A549 (cell line): Measurements from ENCODE around the gene SYCP2. TPM values are rescaled to one million over a fixed set of nuclear protein-coding genes. Genes with fewer than 3 reads are reported as not detected.

ENCODE experiments used
- ATAC-seq, 2 experiments: fragments of 200-7000 bp in 1 of 2; fragments of >200 bp in 1 of 2; cut with Nextera tagmentation in 1 of 2; cut with Tn5 transposase in 1 of 2; 3 replicates each; pipeline versions ENCODE4 v1.8.0 to v1.9.1; 2018 to 2020; ENCODE audit warnings: mild to moderate bottlenecking in 1 of 2, moderate library complexity in 1 of 2
- CTCF ChIA-PET: fragments of 300-600 bp; sonication (Branson Sonifier 250); formaldehyde crosslinking; extraction: SDS; loops from one replicate; lab custom pipeline; 2021; ENCODE audit warnings: antibody characterized with exemption, inconsistent platforms; lab: Yijun Ruan, JAX
- POLR2A ChIA-PET: fragments of 350-600 bp; formaldehyde crosslinking; extraction: SDS; loops from one replicate; lab custom pipeline; 2021; ENCODE audit warnings: antibody characterized with exemption, inconsistent platforms; lab: Yijun Ruan, JAX
- DNase-seq, 2 experiments: peaks; one replicate each; pipeline versions ENCODE4 v3.0.0 to v3.0.0-alpha.2; 2011 to 2016; ENCODE audit warnings: low read depth in 1 of 2, low spot score in 1 of 2
- FAIRE-seq: peaks from 2 replicates; lab custom pipeline; 2011; peaks lifted over from hg19 to GRCh38; lab: Jason Lieb, UNC
- H3K27ac ChIP-seq, 2 experiments: fragments of >200 bp; sonication (Bioruptor Twin); formaldehyde crosslinking; 3 replicates each; pipeline ENCODE4 v1.5.1; 2016 to 2017
- H3K4me1 ChIP-seq: fragments of >200 bp; sonication (Bioruptor Twin); formaldehyde crosslinking; 3 replicates; pipeline ENCODE4 v1.6.1; 2016
- H3K4me2 ChIP-seq: fragments of >200 bp; sonication (Bioruptor Twin); formaldehyde crosslinking; 3 replicates; pipeline ENCODE4 v1.6.1; 2016
- H3K4me3 ChIP-seq: fragments of >200 bp; sonication (Bioruptor Twin); formaldehyde crosslinking; 3 replicates; pipeline ENCODE4 v1.5.1; 2016
- H3K9me3 ChIP-seq: fragments of >200 bp; sonication (Bioruptor Twin); formaldehyde crosslinking; 3 replicates; pipeline ENCODE4 v1.6.1; 2016
- BCL3 ChIP-seq: fragments of >200 bp; sonication (Bioruptor Twin); formaldehyde crosslinking; IDR thresholded peaks from 3 replicates; pipeline ENCODE4 v1.6.1; 2016
- BHLHE40 ChIP-seq: IDR thresholded peaks from 2 replicates; pipeline ENCODE4 v1.6.1; 2012; ENCODE audit warnings: low read depth, low read length, inconsistent platforms
- CBX2 ChIP-seq: fragments of 200-600 bp; sonication (generic); IDR thresholded peaks from 2 replicates; pipeline ENCODE4 v1.6.1; 2016; ENCODE audit warnings: low read depth, mild to moderate bottlenecking, borderline replicate concordance
- CEBPB ChIP-seq, 2 experiments: fragments of >200 bp in 1 of 2; sonication (Bioruptor Twin) in 1 of 2; formaldehyde crosslinking in 1 of 2; IDR thresholded peaks; 2 replicates each; pipeline ENCODE4 v1.6.1; 2012 to 2016
- CHD4 ChIP-seq: fragments of 200-600 bp; sonication (generic); IDR thresholded peaks from 2 replicates; pipeline ENCODE4 v1.6.1; 2016; ENCODE audit warnings: antibody characterized with exemption, mild to moderate bottlenecking, borderline replicate concordance
- E2F6 ChIP-seq: IDR thresholded peaks from 2 replicates; pipeline ENCODE4 v1.6.1; 2012; ENCODE audit warnings: low read depth, borderline replicate concordance
- FOSB ChIP-seq: fragments of 250-450 bp; sonication (Bioruptor Pico); IDR thresholded peaks from 2 replicates; pipeline ENCODE4 v1.5.0; 2020; ENCODE audit warnings: mild to moderate bottlenecking, moderate library complexity
- HDAC2 ChIP-seq: fragments of 200-600 bp; sonication (generic); IDR thresholded peaks from 2 replicates; pipeline ENCODE4 v1.6.1; 2016
- HOXA7 ChIP-seq: fragments of 250-450 bp; sonication (Bioruptor Pico); IDR thresholded peaks from 2 replicates; pipeline ENCODE4 v1.5.0; 2020; ENCODE audit warnings: mild to moderate bottlenecking, moderate library complexity
- HOXB5 ChIP-seq: fragments of 250-450 bp; sonication (Bioruptor Pico); IDR thresholded peaks from 2 replicates; pipeline ENCODE4 v1.5.0; 2020; ENCODE audit warnings: mild to moderate bottlenecking, moderate library complexity
- JUN ChIP-seq, 2 experiments: fragments of >200 bp; sonication (Bioruptor Twin); formaldehyde crosslinking; IDR thresholded peaks; 2 replicates in 1 of 2; 3 replicates in 1 of 2; pipeline ENCODE4 v1.6.1; 2016 to 2017
- JUNB ChIP-seq: fragments of >200 bp; sonication (Bioruptor Twin); formaldehyde crosslinking; IDR thresholded peaks from 2 replicates; pipeline ENCODE4 v1.6.1; 2016
- MAFK ChIP-seq: fragments of 450-650 bp; IDR thresholded peaks from 2 replicates; pipeline ENCODE4 v1.6.1; 2014; ENCODE audit not compliant: partially characterized antibody
- NFE2L2 ChIP-seq: fragments of 150-350 bp; conservative IDR thresholded peaks from 2 replicates; pipeline ENCODE4 v1.6.1; 2014; ENCODE audit warnings: low read length
- NPAS2 ChIP-seq: fragments of 250-450 bp; sonication (Bioruptor Pico); IDR thresholded peaks from 2 replicates; pipeline ENCODE4 v1.8.0; 2022; ENCODE audit warnings: mild to moderate bottlenecking, moderate library complexity, borderline replicate concordance
- PBX3 ChIP-seq: IDR thresholded peaks from 2 replicates; pipeline ENCODE4 v1.6.1; 2012
- PHF8 ChIP-seq: fragments of 200-600 bp; sonication (generic); IDR thresholded peaks from 2 replicates; pipeline ENCODE4 v1.6.1; 2016; ENCODE audit warnings: low read depth, mild to moderate bottlenecking, antibody characterized with exemption, moderate library complexity, borderline replicate concordance
- POLR2A ChIP-seq: IDR thresholded peaks from 2 replicates; pipeline ENCODE4 v1.6.1; 2012; ENCODE audit warnings: mild to moderate bottlenecking, low read length
- RAD21 ChIP-seq, 2 experiments: fragments of >200 bp in 1 of 2; sonication (Bioruptor Twin) in 1 of 2; formaldehyde crosslinking in 1 of 2; IDR thresholded peaks in 1 of 2; conservative IDR thresholded peaks in 1 of 2; 2 replicates in 1 of 2; 3 replicates in 1 of 2; pipeline ENCODE4 v1.6.1; 2012 to 2018; ENCODE audit warnings: inconsistent platforms in 1 of 2
- RARB ChIP-seq: fragments of 250-450 bp; sonication (Bioruptor Pico); IDR thresholded peaks from 2 replicates; pipeline ENCODE4 v1.8.0; 2021; ENCODE audit warnings: mild to moderate bottlenecking, moderate library complexity
- REST ChIP-seq: fragments of 200-600 bp; sonication (generic); IDR thresholded peaks from 2 replicates; pipeline ENCODE4 v1.6.1; 2016; ENCODE audit warnings: antibody characterized with exemption, mild to moderate bottlenecking, moderate library complexity
- RFX5 ChIP-seq: fragments of 450-650 bp; IDR thresholded peaks from 2 replicates; pipeline ENCODE4 v1.7.1; 2014; ENCODE audit warnings: antibody characterized with exemption, mild to moderate bottlenecking, moderate library complexity
- RNF2 ChIP-seq: fragments of 200-600 bp; sonication (generic); IDR thresholded peaks from 2 replicates; pipeline ENCODE4 v1.6.1; 2016; ENCODE audit warnings: low read depth, mild to moderate bottlenecking, antibody characterized with exemption, moderate library complexity, borderline replicate concordance
- SREBF2 ChIP-seq: fragments of 450-650 bp; IDR thresholded peaks from 2 replicates; pipeline ENCODE4 v1.6.1; 2014; ENCODE audit warnings: mild to moderate bottlenecking, moderate library complexity
- ZC3H11A ChIP-seq: fragments of 450-650 bp; IDR thresholded peaks from 2 replicates; pipeline ENCODE4 v1.6.1; 2014; ENCODE audit warnings: antibody characterized with exemption, mild to moderate bottlenecking
- ZFP36 ChIP-seq: fragments of 450-650 bp; IDR thresholded peaks from 2 replicates; pipeline ENCODE4 v1.6.1; 2014; ENCODE audit warnings: borderline replicate concordance; ENCODE audit not compliant: partially characterized antibody
- ZNF302 ChIP-seq: fragments of 250-450 bp; sonication (Bioruptor Pico); IDR thresholded peaks from 2 replicates; pipeline ENCODE4 v1.9.0; 2021; ENCODE audit warnings: inconsistent platforms, mild to moderate bottlenecking, moderate library complexity
- ZSCAN20 ChIP-seq: fragments of 250-450 bp; sonication (Bioruptor Pico); IDR thresholded peaks from 2 replicates; pipeline ENCODE4 v1.8.0; 2022; ENCODE audit warnings: mild to moderate bottlenecking, moderate library complexity
- WGBS: methylation state at CpG from one replicate; pipeline ENCODE4 v1.1.6; 2017; ENCODE audit errors: missing lambda C conversion rate; 5-methylcytosine and 5-hydroxymethylcytosine counted together
- polyA plus RNA-seq, 4 experiments: library from polyadenylated mRNA; depleted of rRNA in 3 of 4; stranded (reverse); fragments of >200 nt; fragmentation: RNase III in 1 of 4; extraction: RNeasy Plus Mini Kit Qiagen cat#74134 plus additional on column Dnase treatment in 1 of 4; gene quantifications; 2 replicates in 3 of 4; 3 replicates in 1 of 4; pipeline ENCODE4 v1.2.3, GENCODE V29; 2011 to 2017

The SYCP2 gene
- polyA plus RNA-seq, 2 of the 4 experiments (the other 2 are of a cell fraction), result 0.52 to 2.1 TPM

GRCh38 chr20:59864726-59865125 is 68.7 kb downstream of the SYCP2 start:
- Histone ChIP-seq H3K27ac (no peak overlapping the region), H3K4me3 (no peak overlapping the region), H3K9me3 (no peaks in the 10 kb centered on the region), H3K4me2 (no peak overlapping the region), H3K4me1 (no peaks in the 10 kb centered on the region)
- no peak for FAIRE-seq
- no peak for ATAC-seq
- DNase-seq, result no peak
- POLR2A ChIA-PET, result no interaction called here
- 62% methylated on average over 1 of the region's 1 CpG for WGBS
- TF ChIP-seq HOXA7 (CRISPR knock-in tag) (no peak), HOXB5 (CRISPR knock-in tag) (no peak), JUN (IDR thresholded peaks at IDR 0.05) (no peak), JUNB (no peak), ZFP36 (no peak), ZC3H11A (no peak), NFE2L2 (no peak), SREBF2 (no peak)
- CTCF ChIA-PET, result no interaction called here

- H3K9me3 ChIP-seq, result no peaks in the 10 kb centered on the region
- DNase-seq, result no peak
- CTCF ChIA-PET, result interaction anchor here (1.2 kb wide), 1 partner anchor 13 kb away, joined by 3 read pairs; no protein-coding TSS in a partner anchor
- H3K4me3 ChIP-seq, result no peak overlapping the region
- no peaks in the 10 kb centered on the region for H3K4me1 ChIP-seq
- TF ChIP-seq PHF8 (no peak), CEBPB (IDR thresholded peaks at IDR 0.05) (no peak), ZSCAN20 (CRISPR knock-in tag) (no peak), RNF2 (no peak), ZNF302 (no peak), REST (no peak), PBX3 (no peak), POLR2A (no peak), NPAS2 (CRISPR knock-in tag) (no peak), JUNB (no peak)
- TF ChIP-seq, all 56 proteins: peak for 0
- ATAC-seq, result no peak
- WGBS, result 83% methylated on average over 3 of the region's 3 CpGs
- FAIRE-seq, result no peak
- POLR2A ChIA-PET, result no interaction called here
- Histone ChIP-seq H3K4me2 (no peak overlapping the region), H3K27ac (no peak overlapping the region)
Measured at GRCh38 chr20:59863058-59863457, 70.4 kb downstream of the SYCP2 start.

- DNase-seq (no peak), ATAC-seq (no peak), FAIRE-seq (no peak)
- TF ChIP-seq ZNF302 (no peak), RAD21 (conservative IDR thresholded peaks at IDR 0.05 in 1 of 2, IDR thresholded peaks at IDR 0.05 in 1 of 2) (no peak), BCL3 (no peak), JUNB (no peak), FOSB (CRISPR knock-in tag) (no peak), CBX2 (no peak), CHD4 (no peak), MAFK (no peak), HOXB5 (CRISPR knock-in tag) (no peak), E2F6 (no peak), HOXA7 (CRISPR knock-in tag) (no peak), RFX5 (no peak), RARB (CRISPR knock-in tag) (no peak), ZC3H11A (no peak), SREBF2 (no peak), BHLHE40 (no peak), NPAS2 (CRISPR knock-in tag) (no peak), HDAC2 (no peak)
- Histone ChIP-seq H3K9me3 (no peaks in the 10 kb centered on the region), H3K4me1 (no peaks in the 10 kb centered on the region), H3K4me3 (no peak overlapping the region), H3K4me2 (no peak overlapping the region), H3K27ac (no peak overlapping the region)
- WGBS, result 65% methylated on average over 4 of the region's 4 CpGs
- ChIA-PET POLR2A (no interaction called here), CTCF (interaction anchor here (1.1 kb wide), 1 partner anchor 9 kb away, joined by 3 read pairs; no protein-coding TSS in a partner anchor)
Measured at GRCh38 chr20:59861401-59861800, 72.0 kb downstream of the SYCP2 start.
